GM12891 (cell line): ENCODE data around the gene RASGRP1.

ENCODE experiments used
- PAX5 ChIP-seq: IDR thresholded peaks from 2 replicates; pipeline ENCODE4 v1.6.1; 2011; ENCODE audit warnings: low read length, moderate library complexity, mild to moderate bottlenecking; ENCODE audit not compliant: insufficient read depth, severe bottlenecking
- POLR2A ChIP-seq: IDR thresholded peaks from 2 replicates; pipeline ENCODE4 v1.6.1; 2011; ENCODE audit warnings: low read depth, low read length, control low read depth
- POLR2AphosphoS5 ChIP-seq: IDR thresholded peaks from 2 replicates; pipeline ENCODE4 v1.6.1; 2011; ENCODE audit warnings: low read depth, low read length, control low read depth
- POU2F2 ChIP-seq: IDR thresholded peaks from 2 replicates; pipeline ENCODE4 v1.6.1; 2011; ENCODE audit warnings: low read depth, mild to moderate bottlenecking, control low read depth, low read length, moderate library complexity
- SPI1 ChIP-seq: IDR thresholded peaks from 2 replicates; pipeline ENCODE4 v1.6.1; 2011; ENCODE audit warnings: low read depth, low read length, control low read depth
- TAF1 ChIP-seq: IDR thresholded peaks from 2 replicates; pipeline ENCODE4 v1.6.1; 2011; ENCODE audit warnings: low read depth, low read length, control low read depth

GRCh38 chr15:38528294-38528693 lies 36.3 kb downstream of the RASGRP1 start:
- TF ChIP-seq POLR2A, result no peak
- TF ChIP-seq POLR2AphosphoS5, result no peak
- TF ChIP-seq POU2F2, result no peak
- TF ChIP-seq SPI1, result no peak
- no peak for TF ChIP-seq TAF1
- no peak for TF ChIP-seq PAX5
